Chondrocyte (in vitro differentiated cells): ENCODE measurements around the gene DNAH9. TPM values are rescaled to one million over a fixed set of nuclear protein-coding genes. Genes with fewer than 3 reads are reported as not detected.

ENCODE experiments used
- DNase-seq: peaks from one replicate; pipeline ENCODE4 v3.0.0; 2021; ENCODE audit warnings: mixed read lengths, low spot score
- H3K27ac Mint-ChIP-seq: one replicate; pipeline ENCODE4 v1.8.0; 2021; ENCODE audit warnings: mild to moderate bottlenecking, moderate library complexity, mixed read lengths; ENCODE audit not compliant: unreplicated experiment
- H3K27me3 Mint-ChIP-seq: 2 replicates; pipeline ENCODE4 v1.8.0; 2021; ENCODE audit warnings: low read depth, mixed read lengths
- H3K36me3 Mint-ChIP-seq: 2 replicates; pipeline ENCODE4 v1.8.0; 2021; ENCODE audit warnings: low read depth, mixed read lengths
- H3K4me1 Mint-ChIP-seq: 2 replicates; pipeline ENCODE4 v1.8.0; 2021; ENCODE audit warnings: low read depth, mild to moderate bottlenecking, mixed read lengths
- H3K4me3 Mint-ChIP-seq: one replicate; pipeline ENCODE4 v1.8.0; 2021; ENCODE audit warnings: mild to moderate bottlenecking, moderate library complexity, mixed read lengths; ENCODE audit not compliant: unreplicated experiment
- H3K9me3 Mint-ChIP-seq: 2 replicates; pipeline ENCODE4 v1.8.0; 2021; ENCODE audit warnings: low read depth, mixed read lengths
- CTCF ChIP-seq: fragments of 200-600 bp; sonication (generic); IDR thresholded peaks from 2 replicates; pipeline ENCODE4 v1.5.0; 2021; ENCODE audit warnings: antibody characterized with exemption, mild to moderate bottlenecking, moderate library complexity
- total RNA-seq: library from RNA; stranded (reverse); gene quantifications from 3 replicates; pipeline ENCODE4 v1.2.1, GENCODE V29; 2021

DNAH9 gene
- total RNA-seq, 1 donor from 2014 or later: 0.37 TPM

- H3K36me3 Mint-ChIP-seq: peaks cover 42% of the 10 kb centered on the region
- H3K4me1 Mint-ChIP-seq: peaks cover 3% of the 10 kb centered on the region
- H3K27ac Mint-ChIP-seq: no peak overlapping the region
- no peak overlapping the region for H3K4me3 Mint-ChIP-seq
- no peaks in the 10 kb centered on the region for H3K27me3 Mint-ChIP-seq
- no peak for TF ChIP-seq CTCF
- H3K9me3 Mint-ChIP-seq: no peaks in the 10 kb centered on the region
- no peak for DNase-seq
Measured at GRCh38 chr17:11979795-11980194, 381.5 kb downstream of the DNAH9 start.

GRCh38 chr17:11980813-11981212 is 382.5 kb downstream of the DNAH9 start:
- DNase-seq: no peak
- H3K4me3 Mint-ChIP-seq: no peak overlapping the region
- TF ChIP-seq CTCF: peak; percentile 68
- H3K36me3 Mint-ChIP-seq: peaks cover 40% of the 10 kb centered on the region
- H3K27me3 Mint-ChIP-seq: no peaks in the 10 kb centered on the region
- H3K9me3 Mint-ChIP-seq: no peaks in the 10 kb centered on the region
- H3K27ac Mint-ChIP-seq: no peak overlapping the region
- H3K4me1 Mint-ChIP-seq: peaks cover 3% of the 10 kb centered on the region

DNA sequence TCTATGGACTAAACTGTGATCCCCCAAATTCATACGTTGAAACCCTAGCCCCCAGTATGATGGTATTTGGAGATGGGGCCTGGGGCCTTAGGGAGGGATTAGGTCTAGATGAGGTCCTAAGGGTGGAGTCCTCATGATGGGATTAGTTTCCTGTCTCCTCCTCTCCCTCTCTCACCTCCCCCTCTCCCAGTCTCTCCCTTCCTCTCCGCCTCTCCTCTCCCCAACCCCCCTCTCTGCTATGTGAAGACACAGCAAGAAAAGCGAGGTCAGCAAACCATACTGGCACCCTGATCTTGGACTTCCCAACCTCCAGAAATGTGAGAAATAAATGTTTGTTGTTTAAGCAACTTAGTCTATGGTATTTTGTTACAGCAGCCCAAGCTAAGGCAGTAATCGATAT is 383.6 kb downstream of the DNAH9 start:
- H3K4me3 Mint-ChIP-seq: no peak overlapping the region
- no peak for TF ChIP-seq CTCF
- no peak for DNase-seq
- no peaks in the 10 kb centered on the region for H3K27me3 Mint-ChIP-seq
- H3K36me3 Mint-ChIP-seq: peaks cover 38% of the 10 kb centered on the region
- peaks cover 4% of the 10 kb centered on the region for H3K4me1 Mint-ChIP-seq
- H3K27ac Mint-ChIP-seq: no peak overlapping the region
- H3K9me3 Mint-ChIP-seq: no peaks in the 10 kb centered on the region

DNA sequence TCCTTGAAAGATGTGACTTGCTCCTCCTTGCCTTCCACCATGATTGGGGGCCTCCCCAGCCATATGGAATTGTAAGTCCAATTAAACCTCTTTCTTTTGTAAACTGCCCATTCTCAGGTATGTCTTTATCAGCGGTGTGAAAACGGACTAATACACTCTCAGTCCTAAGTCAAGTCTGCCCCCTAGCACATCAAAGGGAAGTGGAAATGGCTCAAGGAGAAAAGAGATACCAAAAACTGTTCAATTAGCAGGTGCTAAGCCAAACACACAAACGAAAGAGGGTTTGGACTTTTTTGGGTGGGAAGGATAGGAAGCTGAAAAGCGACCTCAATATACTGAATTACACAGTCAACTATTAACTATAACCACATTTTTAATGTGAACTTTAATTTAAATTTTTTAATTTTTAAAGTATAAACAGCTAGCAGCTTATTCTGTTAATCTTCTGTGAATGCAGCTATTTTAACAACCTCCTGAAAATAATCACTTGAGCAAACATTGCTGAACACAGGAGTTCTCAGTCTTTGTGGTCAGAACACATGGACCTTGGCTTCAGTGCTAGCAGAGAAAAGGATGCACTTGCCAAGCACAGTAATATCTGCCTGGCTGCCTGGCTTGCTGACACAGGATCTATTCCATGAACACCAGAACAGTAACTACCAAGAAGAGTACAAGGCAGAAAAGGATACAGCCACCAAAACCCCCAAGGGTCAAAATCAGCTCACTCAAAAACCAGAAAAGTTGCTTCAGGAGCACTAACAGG is 388.1 kb downstream of the DNAH9 start:
- H3K4me3 Mint-ChIP-seq: no peak overlapping the region

DNA sequence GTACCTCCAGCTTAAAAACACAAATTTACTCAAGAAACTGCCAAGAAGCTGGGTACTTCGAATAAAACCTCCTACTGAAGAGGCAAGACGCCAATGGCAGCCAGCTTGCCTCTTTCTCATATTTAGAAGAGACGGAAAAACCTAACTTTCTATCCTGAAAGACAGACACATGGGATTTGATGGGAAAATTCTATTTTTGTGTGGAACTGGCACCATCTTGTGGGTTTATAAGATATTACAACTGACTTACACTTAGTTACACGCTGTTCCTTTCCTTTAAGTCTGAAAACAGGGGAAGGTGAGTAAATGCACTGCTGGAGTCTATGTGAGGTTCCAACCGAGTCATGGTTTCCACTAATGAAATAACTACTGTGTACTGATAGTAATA is 388.7 kb downstream of the DNAH9 start:
- Mint-ChIP-seq H3K36me3 (peaks cover 43% of the 10 kb centered on the region), H3K9me3 (peaks cover 5% of the 10 kb centered on the region)

More for the DNA sequence above, 388.1 kb downstream of the DNAH9 start:
- Mint-ChIP-seq H3K36me3 (peaks cover 43% of the 10 kb centered on the region), H3K9me3 (peaks cover 5% of the 10 kb centered on the region), H3K4me1 (peaks cover 7% of the 10 kb centered on the region), H3K27me3 (no peaks in the 10 kb centered on the region), H3K27ac (no peak overlapping the region)
- TF ChIP-seq CTCF: no peak
- no peak for DNase-seq

More for the DNA sequence above, 388.7 kb downstream of the DNAH9 start:
- TF ChIP-seq CTCF: peak; percentile 87
- no peak for DNase-seq
- no peak overlapping the region for H3K27ac Mint-ChIP-seq
- H3K27me3 Mint-ChIP-seq: no peaks in the 10 kb centered on the region
- no peak overlapping the region for H3K4me3 Mint-ChIP-seq
- H3K4me1 Mint-ChIP-seq: peaks cover 7% of the 10 kb centered on the region
